DMS53 treated with DMSO at 0.1 percent for 48 hours (cell line): ENCODE results near the gene SLC38A2.

Source experiments
- DNase-seq: peaks from one replicate; lab custom pipeline; 2025; ENCODE audit not compliant: unreplicated experiment; lab: John Stamatoyannopoulos, UW

SLC38A2 gene

GRCh38 chr12:46362895-46363581, 9.5 kb downstream of the SLC38A2 start:
- no peak for DNase-seq

GRCh38 chr12:46361667-46362034, 10.9 kb downstream of the SLC38A2 start:
- DNase-seq = no peak

- no peak for DNase-seq
Observed at GRCh38 chr12:46360908-46361666, 11.5 kb downstream of the SLC38A2 start.

- no peak for DNase-seq
Observed at GRCh38 chr12:46360370-46360769, 12.2 kb downstream of the SLC38A2 start.

GRCh38 chr12:46359667-46360280, 12.8 kb downstream of the SLC38A2 start:
- DNase-seq = no peak

- DNase-seq = peak; percentile 41
Observed at GRCh38 chr12:46358791-46359666, 13.5 kb downstream of the SLC38A2 start.

- no peak for DNase-seq
Observed at GRCh38 chr12:46358325-46358700, 14.3 kb downstream of the SLC38A2 start.

GRCh38 chr12:46357438-46358324, 14.9 kb downstream of the SLC38A2 start:
- DNase-seq = peak; percentile 82

GRCh38 chr12:46356655-46357437, 15.7 kb downstream of the SLC38A2 start:
- DNase-seq = peak; percentile 87

- no peak for DNase-seq
Observed at GRCh38 chr12:46354802-46355199, 17.8 kb downstream of the SLC38A2 start.

GRCh38 chr12:46354111-46354801, 18.3 kb downstream of the SLC38A2 start:
- DNase-seq = no peak

- DNase-seq = no peak
Observed at GRCh38 chr12:46351886-46352650, 20.5 kb downstream of the SLC38A2 start.

- no peak for DNase-seq
Observed at GRCh38 chr12:46351138-46351537, 21.4 kb downstream of the SLC38A2 start.

GRCh38 chr12:46349253-46349652, 23.3 kb downstream of the SLC38A2 start:
- no peak for DNase-seq

- no peak for DNase-seq
Observed at GRCh38 chr12:46343118-46343852, 29.3 kb downstream of the SLC38A2 start.

GRCh38 chr12:46342562-46343033, 30.0 kb downstream of the SLC38A2 start:
- DNase-seq = no peak

- DNase-seq = no peak
Observed at GRCh38 chr12:46339051-46339450, 33.5 kb downstream of the SLC38A2 start.
